CD14-positive monocyte (primary cell): Measurements from ENCODE around the gene CSKMT. TPM values are rescaled to one million over a fixed set of nuclear protein-coding genes. Genes with fewer than 3 reads are reported as not detected.

Experiments
- DNase-seq, 3 donors: peaks; one replicate each; pipeline ENCODE4 v3.0.0-alpha.2; 2011 to 2022
- H2AFZ ChIP-seq: 2 replicates; pipeline ENCODE4 v1.6.0; 2012; ENCODE audit warnings: mild to moderate bottlenecking, low read depth, low read length, inconsistent platforms; ENCODE audit not compliant: insufficient read depth, poor library complexity, severe bottlenecking
- H3K27ac ChIP-seq, 2 donors: 1 replicate in 1 of 2; 2 replicates in 1 of 2; pipeline ENCODE4 v1.5.1; 2012 to 2013; ENCODE audit warnings: low read length in 2 of 2, control low read depth in 1 of 2, inconsistent platforms in 1 of 2, low read depth in 1 of 2, mild to moderate bottlenecking in 1 of 2
- H3K27me3 ChIP-seq, 2 donors: one replicate each; pipeline versions ENCODE4 v1.6.0 to v1.6.1; 2011 to 2013; ENCODE audit warnings: low read length in 2 of 2; ENCODE audit not compliant: control insufficient read depth in 2 of 2, insufficient read depth in 2 of 2
- H3K36me3 ChIP-seq, 2 donors: replicated peaks in 1 of 2; 1 replicate in 1 of 2; 2 replicates in 1 of 2; pipeline versions ENCODE4 v1.5.1 to v1.6.1; 2012 to 2013; ENCODE audit warnings: low read length in 2 of 2, control low read depth in 1 of 2, inconsistent platforms in 1 of 2, mild to moderate bottlenecking in 1 of 2; ENCODE audit not compliant: insufficient read depth in 2 of 2, control insufficient read depth in 1 of 2
- H3K4me1 ChIP-seq, 2 donors: 1 replicate in 1 of 2; 2 replicates in 1 of 2; pipeline versions ENCODE4 v1.5.1 to v1.6.1; 2012 to 2013; ENCODE audit warnings: low read length in 2 of 2, control low read depth in 1 of 2, inconsistent platforms in 1 of 2, mild to moderate bottlenecking in 1 of 2, moderate library complexity in 1 of 2; ENCODE audit not compliant: insufficient read depth in 2 of 2, control insufficient read depth in 1 of 2
- H3K4me2 ChIP-seq: replicated peaks from 2 replicates; pipeline ENCODE3; 2012; ENCODE audit warnings: low read length, moderate library complexity, mild to moderate bottlenecking; ENCODE audit not compliant: poor library complexity, severe bottlenecking; ENCODE audit errors: extremely low read depth
- H3K4me3 ChIP-seq, 3 experiments: fragments of 200-600 bp in 1 of 3; sonication (generic) in 1 of 3; replicated peaks in 1 of 3; 1 replicate in 2 of 3; 2 replicates in 1 of 3; pipeline ENCODE4 v1.5.1; 2011 to 2013; ENCODE audit warnings: low read length in 3 of 3, mild to moderate bottlenecking in 3 of 3, control low read depth in 2 of 3, low read depth in 2 of 3, inconsistent platforms in 1 of 3, moderate library complexity in 1 of 3
- H3K79me2 ChIP-seq: 2 replicates; pipeline ENCODE4 v1.6.0; 2012; ENCODE audit warnings: mild to moderate bottlenecking, control low read depth, inconsistent platforms, low read length, moderate library complexity; ENCODE audit not compliant: insufficient read depth
- H3K9ac ChIP-seq: 2 replicates; pipeline ENCODE4 v1.6.0; 2017; ENCODE audit warnings: low read length, mild to moderate bottlenecking; ENCODE audit not compliant: insufficient read depth, poor library complexity, severe bottlenecking
- H3K9me3 ChIP-seq, 2 donors: replicated peaks in 1 of 2; 1 replicate in 1 of 2; 2 replicates in 1 of 2; pipeline versions ENCODE4 v1.5.1 to v1.6.1; 2012 to 2013; ENCODE audit warnings: low read length in 2 of 2, control low read depth in 1 of 2; ENCODE audit not compliant: control insufficient read depth in 1 of 2, insufficient read depth in 1 of 2
- H4K20me1 ChIP-seq: 2 replicates; pipeline ENCODE4 v1.6.0; 2012; ENCODE audit warnings: mild to moderate bottlenecking, low read length, control low read depth, moderate library complexity; ENCODE audit not compliant: insufficient read depth
- H3K27ac Mint-ChIP-seq, 7 donors: one replicate each; pipeline ENCODE4 v1.8.0; 2020; ENCODE audit warnings: mild to moderate bottlenecking in 7 of 7, mixed read lengths in 7 of 7, moderate library complexity in 6 of 7, inconsistent platforms in 2 of 7
- H3K27me3 Mint-ChIP-seq, 3 donors: one replicate each; pipeline ENCODE4 v1.8.0; 2021 to 2022; ENCODE audit warnings: low read depth in 3 of 3, mild to moderate bottlenecking in 3 of 3, mixed read lengths in 3 of 3, moderate library complexity in 3 of 3, inconsistent platforms in 1 of 3
- H3K36me3 Mint-ChIP-seq, 2 donors: one replicate each; pipeline ENCODE4 v1.8.0; 2020; ENCODE audit warnings: mixed read lengths in 2 of 2, inconsistent platforms in 1 of 2, mild to moderate bottlenecking in 1 of 2
- H3K4me1 Mint-ChIP-seq: one replicate; pipeline ENCODE4 v1.8.0; 2020; ENCODE audit warnings: mild to moderate bottlenecking, mixed read lengths
- H3K4me3 Mint-ChIP-seq, 2 donors: one replicate each; pipeline ENCODE4 v1.8.0; 2020; ENCODE audit warnings: mild to moderate bottlenecking in 2 of 2, mixed read lengths in 2 of 2, moderate library complexity in 1 of 2
- H3K9me3 Mint-ChIP-seq, 7 donors: one replicate each; pipeline ENCODE4 v1.8.0; 2020 to 2022; ENCODE audit warnings: mixed read lengths in 7 of 7, mild to moderate bottlenecking in 6 of 7, moderate library complexity in 6 of 7, inconsistent platforms in 2 of 7
- WGBS: methylation state at CpG from one replicate; pipeline ENCODE4 v1.1.5; 2013; ENCODE audit warnings: missing lambda C conversion rate; ENCODE audit not compliant: insufficient coverage; 5-methylcytosine and 5-hydroxymethylcytosine counted together
- intact Hi-C, 2 donors: fragments of 100-400 bp; cut with micrococcal nuclease; formaldehyde crosslinking; loops; one replicate each; pipeline versions ENCODE4 v1.15.0 to v1.15.1; 2023
- polyA plus RNA-seq, 3 donors: library from polyadenylated mRNA; depleted of rRNA in 1 of 3; unstranded in 2 of 3; stranded (reverse) in 1 of 3; fragments of 300-500 nt in 2 of 3; fragments of >200 nt in 1 of 3; fragmentation: Illumina TruSeq in 2 of 3; gene quantifications; 1 replicate in 2 of 3; 2 replicates in 1 of 3; pipeline ENCODE4 v1.2.3, GENCODE V29; 2012 to 2021
- small RNA-seq: library from RNA; depleted of rRNA; stranded (forward); fragments of <200 nt; gene quantifications from one replicate; pipeline ENCODE3, GENCODE V24; 2012; ENCODE audit warnings: low read depth; ENCODE audit not compliant: insufficient read length
- TF ChIP-seq, protein P1 (sequence below): fragments of 200-600 bp; IDR thresholded peaks from one replicate; pipeline ENCODE4 v1.8.0; 2022; ENCODE audit warnings: antibody characterized with exemption, mild to moderate bottlenecking

Gene CSKMT
- polyA plus RNA-seq, 3 donors: 0.73 to 4.9 (median 1.4) TPM

DNA sequence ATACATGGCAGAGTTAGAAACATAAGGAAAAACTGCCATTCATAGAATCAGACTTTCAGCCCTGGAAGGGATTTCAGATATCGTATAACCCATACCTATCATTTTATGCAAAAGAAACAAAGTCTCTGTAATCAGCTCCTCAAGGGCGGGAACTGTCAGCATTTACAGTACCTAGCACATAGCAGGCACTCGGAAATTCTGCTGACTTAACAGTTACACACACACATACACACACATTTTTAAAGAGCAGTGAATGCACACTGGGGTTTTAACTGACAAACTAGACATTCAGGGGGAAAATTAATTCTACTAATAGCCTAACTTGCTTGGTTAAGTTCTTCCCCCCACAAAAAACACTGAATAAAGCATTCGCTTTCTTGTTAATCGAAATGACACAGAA is 51.1 kb downstream of the CSKMT start:
- 100% methylated on average over 2 of the region's 5 CpGs for WGBS
- H3K9ac ChIP-seq: no peak overlapping the region
- no peaks in the 10 kb centered on the region for H3K4me1 ChIP-seq
- no peak overlapping the region for H3K4me2 ChIP-seq
- peaks cover 4% of the 10 kb centered on the region for H3K4me1 Mint-ChIP-seq
- H3K27me3 Mint-ChIP-seq: no peaks in the 10 kb centered on the region
- H3K9me3 Mint-ChIP-seq: no peaks in the 10 kb centered on the region
- H3K27ac Mint-ChIP-seq: no peak overlapping the region
- H3K4me3 ChIP-seq: no peak overlapping the region
- peaks cover 87 to 98% of the 10 kb centered on the region in 2 donors for H3K36me3 ChIP-seq
- H3K9me3 ChIP-seq: no peaks in the 10 kb centered on the region
- peaks cover 82 to 91% of the 10 kb centered on the region in 2 donors for H3K36me3 Mint-ChIP-seq
- H2AFZ ChIP-seq: no peak overlapping the region
- peaks cover 59% of the 10 kb centered on the region for H4K20me1 ChIP-seq
- H3K4me3 Mint-ChIP-seq: no peak overlapping the region
- intact Hi-C loops: no loop called here
- TF ChIP-seq, protein P1, sequence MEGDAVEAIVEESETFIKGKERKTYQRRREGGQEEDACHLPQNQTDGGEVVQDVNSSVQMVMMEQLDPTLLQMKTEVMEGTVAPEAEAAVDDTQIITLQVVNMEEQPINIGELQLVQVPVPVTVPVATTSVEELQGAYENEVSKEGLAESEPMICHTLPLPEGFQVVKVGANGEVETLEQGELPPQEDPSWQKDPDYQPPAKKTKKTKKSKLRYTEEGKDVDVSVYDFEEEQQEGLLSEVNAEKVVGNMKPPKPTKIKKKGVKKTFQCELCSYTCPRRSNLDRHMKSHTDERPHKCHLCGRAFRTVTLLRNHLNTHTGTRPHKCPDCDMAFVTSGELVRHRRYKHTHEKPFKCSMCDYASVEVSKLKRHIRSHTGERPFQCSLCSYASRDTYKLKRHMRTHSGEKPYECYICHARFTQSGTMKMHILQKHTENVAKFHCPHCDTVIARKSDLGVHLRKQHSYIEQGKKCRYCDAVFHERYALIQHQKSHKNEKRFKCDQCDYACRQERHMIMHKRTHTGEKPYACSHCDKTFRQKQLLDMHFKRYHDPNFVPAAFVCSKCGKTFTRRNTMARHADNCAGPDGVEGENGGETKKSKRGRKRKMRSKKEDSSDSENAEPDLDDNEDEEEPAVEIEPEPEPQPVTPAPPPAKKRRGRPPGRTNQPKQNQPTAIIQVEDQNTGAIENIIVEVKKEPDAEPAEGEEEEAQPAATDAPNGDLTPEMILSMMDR: no peak
- H3K79me2 ChIP-seq: peaks cover 66% of the 10 kb centered on the region
- H3K27ac ChIP-seq: no peak overlapping the region
- no peaks in the 10 kb centered on the region for H3K27me3 ChIP-seq
- no peak for DNase-seq

- Mint-ChIP-seq H3K9me3 (no peaks in the 10 kb centered on the region), H3K4me1 (peaks cover 4% of the 10 kb centered on the region), H3K36me3 (peaks cover 88 to 96% of the 10 kb centered on the region in 2 donors), H3K4me3 (no peak overlapping the region), H3K27me3 (no peaks in the 10 kb centered on the region), H3K27ac (peak overlapping the region in 1 of 7 donors; percentile 20)
- intact Hi-C loops: no loop called here
- Histone ChIP-seq H3K27me3 (no peaks in the 10 kb centered on the region), H3K4me3 (no peak overlapping the region), H2AFZ (no peak overlapping the region), H3K27ac (no peak overlapping the region), H3K9ac (no peak overlapping the region), H3K4me1 (no peaks in the 10 kb centered on the region), H4K20me1 (peaks cover 66% of the 10 kb centered on the region), H3K9me3 (no peaks in the 10 kb centered on the region), H3K79me2 (peaks cover 72% of the 10 kb centered on the region), H3K4me2 (no peak overlapping the region), H3K36me3 (peaks cover 89 to 98% of the 10 kb centered on the region in 2 donors)
- TF ChIP-seq, protein P1: no peak
- WGBS: 96% methylated on average over 5 of the region's 11 CpGs
- no peak for DNase-seq
Observed at GRCh38 chr11:62716816-62717215, 51.7 kb downstream of the CSKMT start.

Small RNA genes within 50 kb of the gene (small RNA-seq; reads per million reads assigned to genes)
- not detected for gene SNORA57

Other genes with a start within 250 kb of the CSKMT start
- gene SCGB1A1, start 246.3 kb upstream of the CSKMT start, polyA plus RNA-seq: not detected
- 100 to 1,000 TPM in 2 of 3 donors, 10 to 100 TPM in 1; 80.0 to 201 (median 103) TPM for gene AHNAK, start 118.5 kb upstream of the CSKMT start, polyA plus RNA-seq
- gene EEF1G, start 91.4 kb upstream of the CSKMT start, polyA plus RNA-seq: 100 to 1,000 TPM; 490 to 603 (median 491) TPM
- gene TUT1, start 73.8 kb upstream of the CSKMT start, polyA plus RNA-seq: 10 to 100 TPM in 1 of 3 donors, 1 to 10 TPM in 2; 1.8 to 16.3 (median 2.1) TPM
- gene MTA2, start 63.4 kb upstream of the CSKMT start, polyA plus RNA-seq: 10 to 100 TPM; 14.0 to 38.6 (median 17.6) TPM
- gene EML3, start 52.5 kb upstream of the CSKMT start, polyA plus RNA-seq: 100 to 1,000 TPM in 1 of 3 donors, 10 to 100 TPM in 1, 1 to 10 TPM in 1; 7.2 to 131 (median 10.6) TPM
- 1 to 10 TPM in 1 of 3 donors, under 1 TPM in 2; 0.51 to 1.4 (median 0.75) TPM for gene ROM1, start 52.1 kb upstream of the CSKMT start, polyA plus RNA-seq
- 10 to 100 TPM; 18.5 to 44.9 (median 19.0) TPM for gene B3GAT3, start 43.3 kb upstream of the CSKMT start, polyA plus RNA-seq
- 100 to 1,000 TPM in 2 of 3 donors, 10 to 100 TPM in 1; 99.7 to 116 (median 109) TPM for gene GANAB, start 18.7 kb upstream of the CSKMT start, polyA plus RNA-seq
- 10 to 100 TPM in 1 of 3 donors, 1 to 10 TPM in 2; 4.2 to 16.0 (median 9.9) TPM for gene INTS5, start 12.0 kb upstream of the CSKMT start, polyA plus RNA-seq
- gene C11orf98, start 102 bp upstream of the CSKMT start, polyA plus RNA-seq: 10 to 100 TPM; 25.9 to 78.2 (median 74.6) TPM
- 1 to 10 TPM; 3.3 to 7.9 (median 7.2) TPM for gene UQCC3, start 6.4 kb downstream of the CSKMT start, polyA plus RNA-seq
- 1 to 10 TPM; 1.9 to 9.1 (median 2.9) TPM for gene LBHD1, start 7.0 kb downstream of the CSKMT start, polyA plus RNA-seq
- 100 to 1,000 TPM in 2 of 3 donors, 10 to 100 TPM in 1; 93.9 to 147 (median 106) TPM for gene UBXN1, start 13.8 kb downstream of the CSKMT start, polyA plus RNA-seq
- gene LRRN4CL, start 24.2 kb downstream of the CSKMT start, polyA plus RNA-seq: not detected
- gene BSCL2, start 42.1 kb downstream of the CSKMT start, polyA plus RNA-seq: 10 to 100 TPM; 43.5 to 65.7 (median 63.3) TPM
- under 1 TPM in 1 of 3 donors, not detected in 2; 0.23 TPM for gene GNG3, start 42.4 kb downstream of the CSKMT start, polyA plus RNA-seq
- gene HNRNPUL2, start 62.1 kb downstream of the CSKMT start, polyA plus RNA-seq: 10 to 100 TPM in 1 of 3 donors, under 1 TPM in 2; 0.33 to 13.8 (median 0.88) TPM
- 10 to 100 TPM; 17.9 to 21.6 (median 20.4) TPM for gene TTC9C, start 63.2 kb downstream of the CSKMT start, polyA plus RNA-seq
- gene ZBTB3, start 88.8 kb downstream of the CSKMT start, polyA plus RNA-seq: 1 to 10 TPM; 1.7 to 4.5 (median 2.0) TPM
- gene POLR2G, start 96.3 kb downstream of the CSKMT start, polyA plus RNA-seq: 100 to 1,000 TPM; 162 to 243 (median 231) TPM
- gene TAF6L, start 106.1 kb downstream of the CSKMT start, polyA plus RNA-seq: 10 to 100 TPM in 1 of 3 donors, 1 to 10 TPM in 2; 5.1 to 35.5 (median 5.3) TPM
- 100 to 1,000 TPM in 2 of 3 donors, 10 to 100 TPM in 1; 95.8 to 236 (median 220) TPM for gene TMEM179B, start 122.1 kb downstream of the CSKMT start, polyA plus RNA-seq
- gene TMEM223, start 126.7 kb downstream of the CSKMT start, polyA plus RNA-seq: 10 to 100 TPM in 2 of 3 donors, 1 to 10 TPM in 1; 5.7 to 20.4 (median 19.6) TPM
- gene NXF1, start 140.1 kb downstream of the CSKMT start, polyA plus RNA-seq: 100 to 1,000 TPM in 1 of 3 donors, 10 to 100 TPM in 2; 50.1 to 748 (median 70.6) TPM
- gene STX5, start 166.7 kb downstream of the CSKMT start, polyA plus RNA-seq: 10 to 100 TPM; 36.4 to 39.6 (median 38.5) TPM
- gene TEX54, start 167.5 kb downstream of the CSKMT start, polyA plus RNA-seq: under 1 TPM in 1 of 3 donors, not detected in 2; 0.74 TPM
- gene WDR74, start 174.3 kb downstream of the CSKMT start, polyA plus RNA-seq: 10 to 100 TPM; 14.2 to 52.5 (median 18.4) TPM
- 100 to 1,000 TPM; 156 to 231 (median 189) TPM for gene SLC3A2, start 215.6 kb downstream of the CSKMT start, polyA plus RNA-seq